Measurements from ENCODE around the gene SYT1.

- no peak for TF ChIP-seq CTCF (IDR thresholded peaks at IDR 0.05; ENCODE audit: extremely low read depth in 1 of 2, insufficient read depth in 1 of 2, low read depth in 1 of 2, low read length in 2 of 2)
- TF ChIP-seq POLR2A (IDR thresholded peaks at IDR 0.05; ENCODE audit: low read depth, low read length): no peak
Observed at GRCh38 chr12:79183003-79183402, 318.4 kb downstream of the SYT1 start.

Measured in endothelial cell of umbilical vein (primary cell).